Type B pancreatic cell (in vitro differentiated cells): ENCODE results near the gene SLC4A2. TPM values are rescaled to one million over a fixed set of nuclear protein-coding genes. Genes with fewer than 3 reads are reported as not detected.

Experiments used
- DNase-seq: peaks from one replicate; pipeline ENCODE4 v3.0.0; 2021; ENCODE audit warnings: mixed read lengths; ENCODE audit not compliant: unreplicated experiment; ENCODE audit errors: extremely low spot score
- H3K27ac Mint-ChIP-seq: 2 replicates; pipeline ENCODE4 v1.8.0; 2021; ENCODE audit warnings: mild to moderate bottlenecking, mixed read lengths
- H3K27me3 Mint-ChIP-seq: 2 replicates; pipeline ENCODE4 v1.8.0; 2021; ENCODE audit warnings: mixed read lengths
- H3K36me3 Mint-ChIP-seq: 2 replicates; pipeline ENCODE4 v1.8.0; 2021; ENCODE audit warnings: mixed read lengths
- H3K4me1 Mint-ChIP-seq: one replicate; pipeline ENCODE4 v1.8.0; 2021; ENCODE audit warnings: mixed read lengths; ENCODE audit not compliant: unreplicated experiment
- H3K4me3 Mint-ChIP-seq: 2 replicates; pipeline ENCODE4 v1.8.0; 2021; ENCODE audit warnings: mild to moderate bottlenecking, mixed read lengths
- H3K9me3 Mint-ChIP-seq: 2 replicates; pipeline ENCODE4 v1.8.0; 2021; ENCODE audit warnings: mixed read lengths
- CTCF ChIP-seq: fragments of 200-600 bp; sonication (generic); conservative IDR thresholded peaks from 2 replicates; pipeline ENCODE4 v1.5.0; 2021; ENCODE audit warnings: antibody characterized with exemption, mild to moderate bottlenecking
- total RNA-seq: library from RNA; stranded (reverse); gene quantifications from 2 replicates; pipeline ENCODE4 v1.2.1, GENCODE V29; 2021; ENCODE audit warnings: low replicate concordance

Gene SLC4A2
- total RNA-seq, 1 donor from 2014 or later: 150 TPM

- Mint-ChIP-seq H3K9me3 (no peaks in the 10 kb centered on the region), H3K36me3 (no peaks in the 10 kb centered on the region), H3K4me1 (peaks cover 38% of the 10 kb centered on the region), H3K4me3 (peak overlapping the region; percentile 98), H3K27ac (peak overlapping the region; percentile 75), H3K27me3 (no peaks in the 10 kb centered on the region)
- DNase-seq: no peak
- no peak for TF ChIP-seq CTCF
Measured at GRCh38 chr7:151060416-151061212, 1.2 kb downstream of the SLC4A2 start.

DNA sequence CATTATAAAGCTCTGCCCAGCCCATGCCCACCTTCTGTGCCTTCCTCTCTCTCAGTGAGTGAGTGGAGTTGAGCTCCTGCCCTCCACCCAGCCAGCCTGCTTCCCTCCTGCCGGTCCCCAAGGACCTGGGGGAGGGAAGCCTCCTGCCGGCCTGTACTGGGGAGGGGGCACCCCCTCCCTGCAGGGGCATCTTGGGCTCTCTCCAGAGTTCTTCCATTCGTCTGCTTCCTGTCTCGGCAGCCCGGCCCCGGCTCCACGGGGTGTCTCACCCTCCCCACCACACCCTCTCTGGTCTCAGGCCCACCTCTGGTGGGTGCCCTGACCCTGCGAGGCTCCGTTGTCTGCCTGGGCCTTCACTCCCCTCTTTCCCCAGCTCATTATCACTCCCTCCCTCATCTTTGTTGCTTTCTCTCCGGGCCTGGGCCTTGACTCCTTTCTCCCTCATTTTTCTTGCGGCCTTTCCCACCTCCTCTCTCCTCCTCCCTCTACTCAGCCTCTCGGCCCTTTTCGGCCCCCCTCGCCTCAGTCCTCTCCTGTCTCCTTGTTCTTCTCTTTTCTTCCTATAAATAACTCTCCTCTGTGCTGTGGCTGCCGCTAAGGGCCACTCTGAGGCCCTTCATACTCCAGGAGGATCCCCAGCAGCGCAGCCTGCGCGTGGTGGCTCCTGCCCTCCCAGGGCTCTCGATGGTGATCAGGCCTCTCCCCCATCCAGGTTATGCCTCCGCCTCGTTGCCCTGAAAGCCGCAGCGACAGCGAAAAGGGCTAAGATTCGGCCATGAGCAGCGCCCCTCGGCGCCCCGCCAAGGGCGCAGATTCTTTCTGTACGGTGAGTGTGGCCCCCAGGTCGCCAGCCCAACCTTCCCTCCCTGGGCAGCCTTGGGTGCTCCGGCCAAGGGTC is 2.1 kb downstream of the SLC4A2 start:
- no peak for DNase-seq
- H3K36me3 Mint-ChIP-seq: no peaks in the 10 kb centered on the region
- no peaks in the 10 kb centered on the region for H3K27me3 Mint-ChIP-seq
- TF ChIP-seq CTCF: no peak
- peak overlapping the region; percentile 75 for H3K27ac Mint-ChIP-seq
- peak overlapping the region; percentile 98 for H3K4me3 Mint-ChIP-seq
- H3K9me3 Mint-ChIP-seq: no peaks in the 10 kb centered on the region
- H3K4me1 Mint-ChIP-seq: peaks cover 33% of the 10 kb centered on the region

DNA sequence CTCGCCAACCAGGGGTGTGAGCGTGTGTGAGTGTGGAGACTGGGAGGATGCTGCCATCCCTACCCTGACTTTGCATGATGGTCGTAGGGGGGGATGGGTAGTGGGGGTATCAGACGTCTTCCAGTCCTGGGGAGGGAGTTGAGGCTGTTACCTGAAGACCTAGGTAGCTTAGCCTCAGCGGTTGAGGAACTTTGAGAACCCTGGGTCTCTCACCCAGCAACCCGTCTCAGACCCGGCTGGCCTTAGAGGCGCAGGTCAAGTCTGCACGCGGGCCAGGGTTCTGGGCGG is 2.7 kb downstream of the SLC4A2 start:
- peak overlapping the region; percentile 50 for H3K27ac Mint-ChIP-seq
- peaks cover 28% of the 10 kb centered on the region for H3K4me1 Mint-ChIP-seq
- no peaks in the 10 kb centered on the region for H3K36me3 Mint-ChIP-seq

DNA sequence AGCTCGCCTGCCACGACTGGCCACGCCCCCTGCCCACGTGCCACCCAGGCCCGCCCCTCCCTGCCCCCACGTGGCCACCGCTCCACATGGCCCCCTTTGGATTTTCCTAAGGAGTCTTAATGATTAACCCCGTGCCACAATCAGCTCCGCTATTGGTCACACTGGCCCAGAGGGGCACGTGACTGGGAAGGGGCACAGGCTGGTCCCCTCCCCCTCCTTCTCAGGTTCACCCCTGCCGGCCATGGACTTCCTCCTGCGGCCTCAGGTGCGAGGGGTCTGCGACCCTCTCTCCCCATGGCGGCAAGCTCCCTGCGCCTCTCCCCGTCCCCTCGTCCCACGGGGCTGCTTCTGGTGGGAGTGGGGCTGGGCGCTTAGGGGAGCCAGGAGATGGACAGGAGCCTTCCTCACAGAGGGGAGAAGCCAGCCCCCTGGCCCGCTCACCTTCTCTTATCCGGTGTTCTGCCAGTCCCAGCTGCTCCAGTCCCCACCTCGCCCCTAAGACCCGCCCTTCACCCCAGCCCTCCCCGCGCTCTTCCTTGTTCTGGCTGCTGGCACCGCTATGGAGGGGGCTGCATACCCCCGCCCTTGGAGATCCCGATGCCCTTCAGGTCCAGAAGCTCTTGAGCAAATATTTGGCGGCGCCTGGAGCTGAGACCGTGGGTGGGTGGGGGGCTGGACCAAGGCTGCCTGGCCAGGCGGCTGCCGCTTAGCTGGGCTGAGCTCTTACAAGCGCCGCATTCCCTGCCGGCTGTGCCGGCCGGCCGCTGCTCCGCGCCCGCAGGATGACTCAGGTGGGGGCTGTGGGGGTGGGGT is 3.2 kb downstream of the SLC4A2 start:
- Mint-ChIP-seq H3K4me1 (peaks cover 22% of the 10 kb centered on the region), H3K36me3 (no peaks in the 10 kb centered on the region), H3K4me3 (peak overlapping the region; percentile 78), H3K27me3 (no peaks in the 10 kb centered on the region), H3K9me3 (no peaks in the 10 kb centered on the region), H3K27ac (no peak overlapping the region)
- DNase-seq: peak; percentile 86
- no peak for TF ChIP-seq CTCF

More for the DNA sequence above, 2.7 kb downstream of the SLC4A2 start:
- no peak for DNase-seq
- Mint-ChIP-seq H3K27me3 (no peaks in the 10 kb centered on the region), H3K9me3 (no peaks in the 10 kb centered on the region), H3K4me3 (peak overlapping the region; percentile 78)
- no peak for TF ChIP-seq CTCF

- Mint-ChIP-seq H3K27me3 (no peaks in the 10 kb centered on the region), H3K36me3 (no peaks in the 10 kb centered on the region), H3K9me3 (no peaks in the 10 kb centered on the region), H3K4me3 (peak overlapping the region; percentile 61), H3K4me1 (peaks cover 22% of the 10 kb centered on the region), H3K27ac (peak overlapping the region; percentile 70)
- DNase-seq: no peak
- no peak for TF ChIP-seq CTCF
Measured at GRCh38 chr7:151063212-151063561, 3.8 kb downstream of the SLC4A2 start.
